ENCODE results near the gene ETFB.

The ETFB gene

DNA sequence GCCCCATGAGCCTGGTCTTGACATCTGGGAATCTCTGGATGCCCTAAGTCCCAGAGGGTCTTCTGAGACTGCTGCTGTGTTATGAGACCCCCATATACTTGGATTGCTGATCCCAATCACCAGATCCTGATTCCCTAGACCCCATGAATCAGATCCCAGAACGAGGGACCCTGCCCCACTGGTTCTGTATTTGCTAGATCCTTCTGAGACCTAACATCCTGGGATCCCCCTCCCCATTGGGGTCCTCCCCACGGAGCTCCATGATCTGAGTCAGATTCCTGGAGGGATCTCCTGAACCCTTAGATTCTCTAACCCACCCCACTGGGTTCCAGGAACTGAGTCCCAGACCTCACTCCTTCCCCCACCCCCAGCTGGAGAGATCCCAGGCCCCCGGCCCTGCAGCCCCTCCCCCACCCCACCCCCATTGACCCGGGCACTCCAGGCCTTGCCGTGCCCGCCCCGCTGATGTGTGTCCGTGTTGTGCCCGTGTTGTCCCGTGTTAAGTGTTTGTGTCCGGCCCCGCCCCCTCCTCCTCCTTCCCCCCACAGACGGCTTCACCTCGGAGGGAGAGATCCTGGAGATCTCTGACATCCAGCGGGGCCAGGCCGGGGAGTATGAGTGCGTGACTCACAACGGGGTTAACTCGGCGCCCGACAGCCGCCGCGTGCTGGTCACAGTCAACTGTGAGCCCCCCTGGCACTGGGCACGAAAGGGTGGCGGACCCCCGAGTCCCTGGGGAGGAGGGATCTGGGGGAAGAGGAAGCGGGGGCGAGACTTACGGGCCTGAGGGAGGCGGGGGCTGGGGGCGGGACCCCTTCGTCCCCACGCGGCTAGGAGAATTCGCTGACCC lies 39.7 kb downstream of the ETFB start:
- TF ChIP-seq, protein P1, sequence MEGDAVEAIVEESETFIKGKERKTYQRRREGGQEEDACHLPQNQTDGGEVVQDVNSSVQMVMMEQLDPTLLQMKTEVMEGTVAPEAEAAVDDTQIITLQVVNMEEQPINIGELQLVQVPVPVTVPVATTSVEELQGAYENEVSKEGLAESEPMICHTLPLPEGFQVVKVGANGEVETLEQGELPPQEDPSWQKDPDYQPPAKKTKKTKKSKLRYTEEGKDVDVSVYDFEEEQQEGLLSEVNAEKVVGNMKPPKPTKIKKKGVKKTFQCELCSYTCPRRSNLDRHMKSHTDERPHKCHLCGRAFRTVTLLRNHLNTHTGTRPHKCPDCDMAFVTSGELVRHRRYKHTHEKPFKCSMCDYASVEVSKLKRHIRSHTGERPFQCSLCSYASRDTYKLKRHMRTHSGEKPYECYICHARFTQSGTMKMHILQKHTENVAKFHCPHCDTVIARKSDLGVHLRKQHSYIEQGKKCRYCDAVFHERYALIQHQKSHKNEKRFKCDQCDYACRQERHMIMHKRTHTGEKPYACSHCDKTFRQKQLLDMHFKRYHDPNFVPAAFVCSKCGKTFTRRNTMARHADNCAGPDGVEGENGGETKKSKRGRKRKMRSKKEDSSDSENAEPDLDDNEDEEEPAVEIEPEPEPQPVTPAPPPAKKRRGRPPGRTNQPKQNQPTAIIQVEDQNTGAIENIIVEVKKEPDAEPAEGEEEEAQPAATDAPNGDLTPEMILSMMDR (IDR thresholded peaks at IDR 0.05): no peak

DNA sequence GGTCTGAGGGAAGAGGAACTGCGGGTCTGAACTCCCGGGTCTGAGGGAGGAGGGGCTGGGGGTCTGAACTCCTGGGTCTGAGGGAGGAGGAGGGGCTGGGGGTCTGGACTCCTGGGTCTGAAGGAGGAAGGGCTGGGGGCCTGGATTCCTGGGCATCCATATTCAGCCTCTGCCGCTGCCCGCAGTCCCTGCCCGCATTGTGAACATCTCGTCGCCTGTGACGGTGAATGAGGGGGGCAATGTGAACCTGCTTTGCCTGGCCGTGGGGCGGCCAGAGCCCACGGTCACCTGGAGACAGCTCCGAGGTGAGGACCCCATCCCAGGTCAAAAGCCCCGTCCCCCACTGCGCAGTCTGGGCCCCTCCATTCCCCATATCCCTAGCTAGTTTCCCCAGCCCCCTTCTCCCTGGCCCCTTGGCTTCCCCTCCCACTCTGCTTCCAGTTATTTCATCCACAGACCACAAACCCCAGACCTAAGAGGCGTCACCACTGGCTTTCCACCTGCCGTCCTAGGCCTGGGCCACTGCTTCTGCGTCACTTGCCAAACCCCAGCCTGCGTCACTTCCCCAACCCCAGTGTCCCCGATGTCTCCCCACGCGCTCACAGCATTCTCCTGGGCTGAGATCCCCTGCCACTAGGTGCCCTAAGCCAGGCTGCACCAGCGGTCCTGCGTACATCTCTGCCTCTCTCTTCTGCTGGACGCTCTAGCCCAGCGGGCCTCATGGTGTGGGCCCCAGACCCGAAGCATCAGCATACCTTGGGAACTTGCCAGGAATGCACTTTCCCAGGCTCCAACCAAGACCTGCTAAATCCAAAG lies 40.8 kb downstream of the ETFB start:
- TF ChIP-seq, protein P1 (IDR thresholded peaks at IDR 0.05): no peak

DNA sequence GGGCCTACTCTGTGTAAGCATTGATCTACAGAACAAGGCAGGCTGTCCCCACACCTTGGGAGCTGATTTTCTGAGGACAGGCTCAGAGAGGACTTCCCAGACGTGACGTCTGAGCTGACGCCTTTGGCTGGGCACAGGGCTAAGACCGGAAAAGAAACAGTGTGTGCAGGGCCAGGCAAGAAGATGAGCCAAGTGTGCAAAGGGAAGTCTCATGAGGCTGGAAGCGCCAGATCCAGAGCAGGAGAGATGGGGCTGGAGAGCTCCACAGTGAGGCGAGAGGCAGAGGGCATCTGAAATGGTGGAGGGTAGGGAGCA lies 42.1 kb downstream of the ETFB start:
- TF ChIP-seq, protein P1 (IDR thresholded peaks at IDR 0.05): no peak

DNA sequence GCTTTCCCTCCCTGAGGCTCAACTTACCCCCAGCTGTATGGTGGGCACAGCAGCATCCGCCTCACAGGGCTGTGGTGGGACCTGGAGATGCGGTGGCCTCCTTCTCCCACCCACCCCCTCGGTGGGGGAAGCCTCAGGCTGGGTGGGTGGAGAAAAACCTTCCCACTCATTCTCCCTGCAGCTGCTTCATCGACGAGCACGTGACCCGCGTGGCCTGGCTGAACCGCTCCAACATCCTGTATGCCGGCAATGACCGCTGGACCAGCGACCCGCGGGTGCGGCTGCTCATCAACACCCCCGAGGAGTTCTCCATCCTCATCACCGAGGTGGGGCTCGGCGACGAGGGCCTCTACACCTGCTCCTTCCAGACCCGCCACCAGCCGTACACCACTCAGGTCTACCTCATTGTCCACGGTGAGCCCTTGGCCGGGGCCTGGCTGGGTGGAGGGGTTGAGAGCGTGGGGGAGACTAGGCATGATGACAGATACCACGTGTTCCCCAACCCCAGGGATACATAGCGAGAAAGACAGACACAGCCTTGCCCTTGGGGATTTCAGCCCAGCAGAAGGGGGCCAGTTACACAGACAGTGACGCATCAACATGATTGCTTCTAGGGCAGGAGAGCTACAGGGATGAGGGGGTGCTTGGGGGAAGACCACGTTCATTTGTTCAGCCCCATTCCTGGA lies 42.6 kb downstream of the ETFB start:
- TF ChIP-seq, protein P1 (IDR thresholded peaks at IDR 0.05): no peak

DNA sequence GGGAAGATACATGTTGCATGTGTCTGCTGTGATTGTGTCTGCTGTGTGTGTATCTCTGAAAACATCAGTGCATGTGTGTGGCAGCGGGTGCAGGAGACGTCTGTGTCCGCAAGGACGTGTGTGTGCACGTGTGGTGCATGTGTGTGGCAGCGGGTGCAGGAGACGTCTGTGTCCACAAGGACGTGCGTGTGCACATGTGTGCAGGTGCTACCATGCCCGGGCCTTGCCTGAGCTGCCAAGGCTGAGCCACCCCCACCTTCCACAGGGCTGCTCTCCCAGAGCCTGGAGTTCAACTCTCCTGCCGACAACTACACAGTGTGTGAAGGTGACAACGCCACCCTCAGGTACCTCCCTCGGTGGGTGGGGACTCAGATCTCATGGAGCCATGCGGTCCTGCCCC lies 44.4 kb downstream of the ETFB start:
- TF ChIP-seq, protein P1 (IDR thresholded peaks at IDR 0.05): no peak

DNA sequence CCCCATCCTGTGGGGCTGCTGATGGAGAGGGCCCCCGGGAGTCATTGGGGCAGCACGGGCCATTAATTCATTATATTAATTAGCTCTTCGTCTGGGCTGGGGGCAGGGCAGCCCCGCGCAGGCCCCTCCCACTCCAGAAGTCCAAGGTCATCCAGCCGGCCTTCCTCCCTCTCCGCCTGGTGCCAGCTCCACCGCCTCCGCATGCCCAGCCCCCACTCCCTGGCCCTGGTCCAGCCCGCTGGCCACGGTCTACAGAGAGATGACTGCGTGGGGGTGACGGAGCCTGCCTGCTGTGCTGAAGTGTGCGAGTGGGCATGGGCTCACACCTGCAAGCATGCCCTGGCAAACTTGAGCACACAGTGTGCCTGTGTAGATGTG lies 45.9 kb downstream of the ETFB start:
- TF ChIP-seq, protein P1 (IDR thresholded peaks at IDR 0.05): no peak

DNA sequence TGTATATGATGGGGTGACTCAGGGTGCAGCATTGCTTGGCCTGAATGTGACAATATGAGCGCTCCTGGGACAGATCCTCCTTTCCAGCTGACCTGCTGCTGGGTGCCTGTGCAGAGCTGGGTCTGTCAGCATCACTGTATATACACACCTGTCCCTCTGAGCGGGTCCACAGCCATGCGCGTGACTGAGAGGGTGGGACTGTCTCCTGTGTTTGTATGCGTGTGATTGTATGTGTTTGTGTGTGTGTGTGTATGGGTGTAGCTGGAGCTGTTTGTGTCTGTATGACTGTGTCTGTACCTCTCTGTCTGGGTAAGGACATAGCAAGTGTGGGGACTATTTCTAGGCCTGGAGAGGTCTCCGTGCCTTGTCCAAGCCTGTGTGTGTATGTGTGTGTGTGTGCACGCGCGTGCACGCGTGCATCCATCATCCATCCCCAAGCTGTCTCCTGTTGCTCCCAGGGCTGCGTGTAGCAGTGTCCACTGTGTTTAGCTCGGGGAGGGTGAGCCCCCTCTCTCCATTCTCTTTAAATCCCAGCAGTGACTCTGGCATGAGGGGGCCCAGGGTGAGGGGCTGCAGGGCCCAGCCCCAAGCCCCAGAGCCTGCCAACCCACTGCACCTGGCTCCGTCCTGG lies 46.4 kb downstream of the ETFB start:
- TF ChIP-seq, protein P1 (IDR thresholded peaks at IDR 0.05): no peak

All from LNCAP (cell line).